NT2/D1 (cell line): ENCODE results near the gene HOXA11.

Source experiments
- DNase-seq: peaks from one replicate; pipeline ENCODE4 v3.0.0-alpha.2; 2011; ENCODE audit warnings: low read depth, low spot score
- H3K27me3 ChIP-seq: 2 replicates; pipeline ENCODE4 v1.6.0; 2011; ENCODE audit warnings: mild to moderate bottlenecking; ENCODE audit not compliant: insufficient read length, insufficient read depth
- H3K36me3 ChIP-seq: 2 replicates; pipeline ENCODE4 v1.6.1; 2011; ENCODE audit warnings: mild to moderate bottlenecking, low read length, mixed read lengths; ENCODE audit not compliant: insufficient read depth, insufficient read length
- H3K4me1 ChIP-seq: 2 replicates; pipeline ENCODE4 v1.5.1; 2011; ENCODE audit not compliant: insufficient read depth, insufficient read length
- H3K4me3 ChIP-seq: 2 replicates; pipeline ENCODE4 v1.5.1; 2011; ENCODE audit warnings: low read depth; ENCODE audit not compliant: insufficient read length
- H3K9ac ChIP-seq: 2 replicates; pipeline ENCODE4 v1.6.0; 2011; ENCODE audit warnings: low read depth; ENCODE audit not compliant: insufficient read length
- H3K9me3 ChIP-seq: 2 replicates; pipeline ENCODE4 v1.5.1; 2011; ENCODE audit warnings: mild to moderate bottlenecking, low read length; ENCODE audit not compliant: insufficient read depth
- SUZ12 ChIP-seq: IDR thresholded peaks from 2 replicates; pipeline ENCODE4 v1.6.1; 2011; ENCODE audit not compliant: insufficient read length, insufficient read depth; ENCODE audit errors: extremely low read depth
- YY1 ChIP-seq: IDR thresholded peaks from 2 replicates; pipeline ENCODE4 v1.6.1; 2011; ENCODE audit not compliant: insufficient read length, insufficient read depth
- ZNF274 ChIP-seq: IDR thresholded peaks from 2 replicates; pipeline ENCODE4 v1.6.1; 2011; ENCODE audit warnings: mild to moderate bottlenecking, low read depth, low read length

Gene HOXA11

DNA sequence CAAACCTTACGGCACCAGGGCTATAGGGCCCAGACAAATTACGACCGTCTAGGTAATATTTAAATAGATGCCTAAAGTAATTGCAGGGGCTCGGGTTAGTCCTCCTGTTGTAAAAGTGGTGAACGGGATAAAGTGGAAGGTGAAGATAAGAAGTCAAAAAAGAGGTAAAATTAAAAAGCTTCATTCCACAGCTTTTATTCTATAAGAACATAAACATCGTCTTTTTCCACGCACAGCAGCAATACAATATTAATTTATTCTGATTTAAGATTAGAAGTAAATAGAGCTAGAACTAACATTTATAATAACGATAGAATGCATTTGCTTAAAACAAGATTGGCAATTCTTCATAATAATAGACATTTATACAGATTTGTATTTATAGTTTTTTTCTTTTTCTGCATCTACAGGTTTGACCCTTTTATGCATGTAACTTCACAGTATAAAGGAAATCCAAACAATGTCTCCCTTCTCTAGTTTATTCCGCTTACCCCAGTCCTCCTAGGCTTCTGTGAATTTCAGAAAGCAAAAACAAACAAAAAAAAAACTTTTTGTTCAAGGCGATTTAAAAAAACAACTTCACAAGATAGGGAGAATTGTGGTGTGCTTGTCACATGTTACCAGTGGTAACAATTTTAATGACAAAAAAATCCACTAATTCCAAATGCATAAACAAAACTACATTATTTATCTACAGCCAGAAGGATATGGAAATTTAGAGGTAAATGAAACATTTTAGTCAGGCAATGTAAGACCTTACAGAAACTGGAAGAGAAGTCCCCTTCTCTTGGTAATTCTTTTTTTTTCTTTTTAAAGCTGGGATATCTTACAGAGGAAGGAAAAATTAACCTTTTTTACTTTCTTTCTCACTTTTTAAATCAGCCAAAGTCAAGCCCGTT lies 14.4 kb downstream of the HOXA11 start:
- no peak for DNase-seq
- Histone ChIP-seq H3K36me3 (no peaks in the 10 kb centered on the region), H3K9ac (no peak overlapping the region), H3K4me1 (peaks cover 21% of the 10 kb centered on the region), H3K9me3 (no peaks in the 10 kb centered on the region), H3K27me3 (peaks cover 100% of the 10 kb centered on the region), H3K4me3 (no peak overlapping the region)
- TF ChIP-seq YY1 (no peak), SUZ12 (no peak), ZNF274 (no peak)

- Histone ChIP-seq H3K27me3 (peaks cover 100% of the 10 kb centered on the region), H3K9ac (no peak overlapping the region), H3K4me1 (peaks cover 22% of the 10 kb centered on the region), H3K4me3 (peak overlapping the region; percentile 18), H3K9me3 (no peaks in the 10 kb centered on the region), H3K36me3 (no peaks in the 10 kb centered on the region)
- DNase-seq: no peak
- TF ChIP-seq YY1: no peak
- TF ChIP-seq SUZ12: peak; percentile 81
Measured at GRCh38 chr7:27169658-27170425, 15.2 kb downstream of the HOXA11 start.

DNA sequence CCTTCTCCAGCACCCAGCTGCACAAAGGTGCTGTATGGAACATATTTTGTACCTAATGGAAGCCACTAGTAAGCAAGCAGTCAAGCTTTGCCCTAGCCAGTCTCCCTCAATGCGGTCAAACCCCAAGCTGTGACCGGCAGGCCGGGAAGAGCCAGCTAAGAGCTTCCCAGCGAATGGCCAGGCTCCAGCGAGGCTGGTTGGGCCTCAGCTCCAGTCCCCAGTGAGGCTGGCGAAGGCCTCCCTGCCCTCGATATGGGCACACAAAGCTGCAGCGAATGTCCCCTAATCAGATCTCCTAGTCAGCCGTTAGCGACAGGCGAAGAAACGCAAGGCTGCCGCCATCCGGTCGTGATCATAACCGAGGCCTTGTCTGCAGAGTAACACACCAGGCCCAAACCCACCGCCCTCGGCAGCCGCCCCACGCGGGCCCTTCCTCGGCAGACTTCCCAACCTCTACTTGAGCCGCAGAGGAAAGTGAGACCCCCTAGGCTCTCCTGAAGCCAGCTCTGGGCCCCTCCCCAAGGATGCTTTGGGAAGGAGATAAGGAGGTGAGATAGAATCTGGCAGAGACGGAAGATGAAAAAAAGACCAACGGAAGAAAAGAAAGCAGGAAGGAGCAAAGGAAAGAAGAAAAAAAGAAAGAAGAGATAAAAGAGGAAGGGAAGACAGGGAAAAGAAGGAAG lies 16.6 kb downstream of the HOXA11 start:
- peaks cover 100% of the 10 kb centered on the region for H3K27me3 ChIP-seq
- no peaks in the 10 kb centered on the region for H3K9me3 ChIP-seq
- H3K36me3 ChIP-seq: no peaks in the 10 kb centered on the region
- DNase-seq: no peak
- H3K4me1 ChIP-seq: peaks cover 26% of the 10 kb centered on the region
- TF ChIP-seq ZNF274: no peak
- TF ChIP-seq SUZ12: peak; percentile 92
- H3K4me3 ChIP-seq: no peak overlapping the region
- H3K9ac ChIP-seq: no peak overlapping the region

- no peak for DNase-seq
- no peak overlapping the region for H3K9ac ChIP-seq
- H3K27me3 ChIP-seq: peaks cover 100% of the 10 kb centered on the region
Measured at GRCh38 chr7:27167916-27168264, 17.1 kb downstream of the HOXA11 start.

DNA sequence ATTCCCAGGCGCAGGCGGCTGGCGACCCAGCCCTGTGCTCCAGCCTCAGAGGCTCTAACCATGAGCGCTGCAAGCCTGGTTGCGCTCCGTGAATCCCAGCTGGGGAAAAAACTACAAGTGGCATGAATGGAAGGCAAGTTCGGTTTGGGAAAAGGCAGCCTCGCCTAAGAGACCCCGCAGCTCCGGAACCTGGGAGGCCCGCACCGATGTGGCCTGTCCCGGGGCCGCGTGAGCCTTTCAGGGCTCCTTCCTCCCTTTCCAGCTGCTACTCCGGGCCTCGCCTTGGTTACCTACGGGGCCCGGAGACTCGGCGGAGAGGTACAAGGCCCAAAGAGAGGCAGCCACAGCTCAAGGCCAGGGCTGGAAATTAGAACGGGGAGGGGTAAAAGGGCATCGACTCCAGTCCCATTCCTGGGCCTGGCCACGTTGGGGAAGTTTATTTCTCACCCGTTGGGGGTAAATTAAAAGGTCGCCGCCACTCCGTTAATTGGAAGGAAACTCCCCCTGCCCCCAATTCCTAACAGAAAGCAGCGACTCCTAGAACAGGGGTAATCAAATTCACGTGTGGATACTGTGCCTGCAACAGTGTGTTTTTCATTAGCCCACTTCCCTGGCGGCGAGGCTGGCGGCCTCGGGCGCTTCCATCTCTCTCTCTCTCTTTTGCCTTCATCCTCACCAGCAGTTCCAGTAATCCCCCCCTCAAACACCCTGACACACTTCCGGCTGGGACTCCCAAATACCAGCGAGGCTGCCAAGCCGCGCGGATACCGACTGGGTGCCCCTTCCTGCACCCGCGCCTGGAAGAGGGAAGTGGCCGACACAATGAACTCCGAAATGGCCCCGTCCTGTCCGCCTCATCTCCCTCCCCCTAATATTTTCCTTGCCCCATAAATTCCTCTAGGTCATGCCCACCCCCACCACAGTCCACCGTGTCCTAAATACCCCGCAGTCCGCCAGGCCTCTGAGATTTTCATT lies 18.2 kb downstream of the HOXA11 start:
- no peak for DNase-seq
- peak overlapping the region; percentile 4 for H3K4me3 ChIP-seq
- H3K4me1 ChIP-seq: peaks cover 21% of the 10 kb centered on the region
- H3K36me3 ChIP-seq: no peaks in the 10 kb centered on the region
- peaks cover 100% of the 10 kb centered on the region for H3K27me3 ChIP-seq
- no peaks in the 10 kb centered on the region for H3K9me3 ChIP-seq
- peak overlapping the region; percentile 21 for H3K9ac ChIP-seq
- TF ChIP-seq ZNF274 (no peak), YY1 (no peak), SUZ12 (peak; percentile 99)

More at GRCh38 chr7:27167916-27168264, 17.1 kb downstream of the HOXA11 start:
- peaks cover 26% of the 10 kb centered on the region for H3K4me1 ChIP-seq
- H3K36me3 ChIP-seq: no peaks in the 10 kb centered on the region
- H3K9me3 ChIP-seq: no peaks in the 10 kb centered on the region
- no peak overlapping the region for H3K4me3 ChIP-seq
- TF ChIP-seq SUZ12 (no peak), ZNF274 (no peak), YY1 (no peak)

DNA sequence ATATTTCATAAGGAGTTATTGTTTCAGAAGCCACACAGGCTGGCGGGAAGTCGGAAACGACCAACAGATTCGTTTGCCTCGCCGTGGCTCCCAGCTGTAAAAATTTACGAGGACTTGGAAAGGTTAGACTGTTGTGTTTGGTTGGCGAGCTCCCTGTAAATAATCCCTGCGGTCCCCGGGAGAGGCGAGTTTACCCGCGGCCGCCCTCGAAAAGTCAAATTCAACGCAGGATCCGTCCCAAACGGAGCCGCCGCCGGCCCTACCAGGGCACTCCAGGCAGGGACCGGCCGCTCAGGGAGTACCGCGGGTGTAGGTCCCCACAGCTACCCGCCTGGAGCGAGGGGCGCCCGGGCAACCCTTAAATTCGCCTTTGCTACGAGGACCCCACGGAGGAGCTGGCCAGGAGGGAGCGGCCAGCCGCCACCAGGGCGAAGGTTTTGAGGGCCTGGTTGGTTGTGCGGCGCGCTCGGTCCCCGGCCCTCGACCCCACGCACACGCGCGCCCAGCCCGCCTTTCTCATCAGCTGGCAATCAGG lies 19.0 kb downstream of the HOXA11 start:
- TF ChIP-seq SUZ12 (peak; percentile 100), ZNF274 (no peak), YY1 (no peak)
- Histone ChIP-seq H3K4me3 (peak overlapping the region; percentile 4), H3K4me1 (peaks cover 15% of the 10 kb centered on the region), H3K9me3 (no peaks in the 10 kb centered on the region), H3K36me3 (no peaks in the 10 kb centered on the region), H3K27me3 (peaks cover 100% of the 10 kb centered on the region), H3K9ac (peak overlapping the region; percentile 21)
- DNase-seq: no peak
